Endothelial cell (in vitro differentiated cells): ENCODE data around the gene GNAI2. TPM values are rescaled to one million over a fixed set of nuclear protein-coding genes. Genes with fewer than 3 reads are reported as not detected.

Experiments used
- DNase-seq: peaks from one replicate; pipeline ENCODE4 v3.0.0; 2021; ENCODE audit warnings: low spot score
- H3K27ac Mint-ChIP-seq: one replicate; pipeline ENCODE4 v1.8.0; 2021; ENCODE audit warnings: mixed read lengths, inconsistent platforms; ENCODE audit not compliant: unreplicated experiment
- H3K27me3 Mint-ChIP-seq: one replicate; pipeline ENCODE4 v1.8.0; 2021; ENCODE audit warnings: mild to moderate bottlenecking, moderate library complexity, mixed read lengths, inconsistent platforms; ENCODE audit not compliant: unreplicated experiment
- H3K36me3 Mint-ChIP-seq: one replicate; pipeline ENCODE4 v1.8.0; 2021; ENCODE audit warnings: mild to moderate bottlenecking, low read depth, mixed read lengths, inconsistent platforms; ENCODE audit not compliant: unreplicated experiment
- H3K4me1 Mint-ChIP-seq: one replicate; pipeline ENCODE4 v1.8.0; 2021; ENCODE audit warnings: mild to moderate bottlenecking, mixed read lengths, inconsistent platforms; ENCODE audit not compliant: unreplicated experiment
- H3K4me3 Mint-ChIP-seq: one replicate; pipeline ENCODE4 v1.8.0; 2021; ENCODE audit warnings: mild to moderate bottlenecking, mixed read lengths, inconsistent platforms; ENCODE audit not compliant: unreplicated experiment
- H3K9me3 Mint-ChIP-seq: one replicate; pipeline ENCODE4 v1.8.0; 2021; ENCODE audit warnings: mixed read lengths, inconsistent platforms; ENCODE audit not compliant: unreplicated experiment
- CTCF ChIP-seq: fragments of 200-600 bp; sonication (generic); IDR thresholded peaks from one replicate; pipeline ENCODE4 v1.5.0; 2021; ENCODE audit warnings: antibody characterized with exemption; ENCODE audit not compliant: unreplicated experiment
- total RNA-seq: library from RNA; stranded (reverse); fragmentation: NEBNext Ultra II Directional; extraction: Animal tissue kit (Norgen Biotek cat#: 25700); gene quantifications from one replicate; pipeline ENCODE4 v1.2.1, GENCODE V29; 2021; ENCODE audit not compliant: unreplicated experiment

Gene GNAI2
- total RNA-seq, 1 donor from 2014 or later: 771 TPM

GRCh38 chr3:50255251-50255615, 19.2 kb downstream of the GNAI2 start:
- peaks cover 18% of the 10 kb centered on the region for H3K27me3 Mint-ChIP-seq
- TF ChIP-seq CTCF: no peak

GRCh38 chr3:50256978-50257890, 21.2 kb downstream of the GNAI2 start:
- peak; percentile 70 for DNase-seq
- H3K4me3 Mint-ChIP-seq: peak overlapping the region; percentile 80
- peaks cover 29% of the 10 kb centered on the region for H3K4me1 Mint-ChIP-seq
- H3K27ac Mint-ChIP-seq: peak overlapping the region; percentile 88
- no peaks in the 10 kb centered on the region for H3K9me3 Mint-ChIP-seq
- H3K36me3 Mint-ChIP-seq: peaks cover 20% of the 10 kb centered on the region
- peaks cover 17% of the 10 kb centered on the region for H3K27me3 Mint-ChIP-seq
- TF ChIP-seq CTCF: no peak

More at GRCh38 chr3:50255251-50255615, 19.2 kb downstream of the GNAI2 start:
- peak overlapping the region; percentile 72 for H3K27ac Mint-ChIP-seq
- DNase-seq: no peak
- peaks cover 27% of the 10 kb centered on the region for H3K36me3 Mint-ChIP-seq
- H3K4me3 Mint-ChIP-seq: no peak overlapping the region
- peaks cover 35% of the 10 kb centered on the region for H3K4me1 Mint-ChIP-seq
- H3K9me3 Mint-ChIP-seq: no peaks in the 10 kb centered on the region

- DNase-seq: no peak
- peaks cover 19% of the 10 kb centered on the region for H3K36me3 Mint-ChIP-seq
- H3K4me1 Mint-ChIP-seq: peaks cover 29% of the 10 kb centered on the region
- H3K27me3 Mint-ChIP-seq: peaks cover 23% of the 10 kb centered on the region
- no peak for TF ChIP-seq CTCF
- H3K4me3 Mint-ChIP-seq: no peak overlapping the region
- H3K9me3 Mint-ChIP-seq: no peaks in the 10 kb centered on the region
- H3K27ac Mint-ChIP-seq: peak overlapping the region; percentile 94
Observed at GRCh38 chr3:50258029-50258680, 22.2 kb downstream of the GNAI2 start.

- no peak for DNase-seq
- Mint-ChIP-seq H3K4me1 (peaks cover 21% of the 10 kb centered on the region), H3K36me3 (peaks cover 11% of the 10 kb centered on the region), H3K9me3 (no peaks in the 10 kb centered on the region), H3K27me3 (peaks cover 25% of the 10 kb centered on the region), H3K27ac (peak overlapping the region; percentile 94), H3K4me3 (no peak overlapping the region)
- TF ChIP-seq CTCF: peak; percentile 27
Observed at GRCh38 chr3:50258979-50259378, 23.0 kb downstream of the GNAI2 start.
